Endothelial cell of umbilical vein (primary cell): Measurements from ENCODE around the gene ZNF831. TPM values are rescaled to one million over a fixed set of nuclear protein-coding genes. Genes with fewer than 3 reads are reported as not detected.

Source experiments
- BruUV-seq: library from RNA; stranded (reverse); fragments of 400-500 nt; replicated peaks from 2 replicates; lab custom pipeline; 2021; lab: Mats Ljungman, UMichigan
- CTCF ChIA-PET: fragments of 300-600, 350-600 bp; sonication (Branson Sonifier 250); formaldehyde crosslinking; loops from one replicate; lab custom pipeline; 2021; ENCODE audit warnings: antibody characterized with exemption, inconsistent platforms; lab: Charles Lee
- POLR2A ChIA-PET: fragments of 300-600, 350-600 bp; sonication (Branson Sonifier 250); formaldehyde crosslinking; loops from one replicate; lab custom pipeline; 2021; ENCODE audit warnings: antibody characterized with exemption, inconsistent platforms; lab: Charles Lee
- DNase-seq: peaks from one replicate; pipeline ENCODE4 v3.0.0-alpha.2; 2011; ENCODE audit warnings: low read depth, low spot score
- FAIRE-seq: peaks from 2 replicates; lab custom pipeline; 2011; peaks lifted over from hg19 to GRCh38; lab: Jason Lieb, UNC
- H2AFZ ChIP-seq: 2 replicates; pipeline ENCODE4 v1.6.0; 2012; ENCODE audit warnings: low read depth, low read length, control low read depth, inconsistent platforms
- H3K27ac ChIP-seq: 2 replicates; pipeline ENCODE4 v1.5.1; 2011; ENCODE audit warnings: low read depth, mild to moderate bottlenecking, control low read depth, low read length, moderate library complexity; ENCODE audit not compliant: insufficient read depth
- H3K27me3 ChIP-seq, 2 experiments: 2 replicates each; pipeline versions ENCODE4 v1.6.0 to v1.6.1; 2011; ENCODE audit warnings: low read length in 2 of 2, mixed read lengths in 1 of 2; ENCODE audit not compliant: control insufficient read depth in 2 of 2, insufficient read depth in 2 of 2
- H3K36me3 ChIP-seq, 2 experiments: 2 replicates in 1 of 2; 3 replicates in 1 of 2; pipeline ENCODE4 v1.5.1; 2011; ENCODE audit warnings: low read length in 2 of 2, mild to moderate bottlenecking in 1 of 2, moderate library complexity in 1 of 2; ENCODE audit not compliant: control insufficient read depth in 2 of 2, insufficient read depth in 2 of 2; ENCODE audit errors: extremely low read depth in 1 of 2
- H3K4me1 ChIP-seq: 3 replicates; pipeline ENCODE4 v1.5.1; 2011; ENCODE audit warnings: mild to moderate bottlenecking, low read length; ENCODE audit not compliant: control insufficient read depth, insufficient read depth; ENCODE audit errors: extremely low read depth
- H3K4me2 ChIP-seq: 2 replicates; pipeline ENCODE4 v1.6.1; 2011; ENCODE audit warnings: low read length, control low read depth, mixed read lengths; ENCODE audit not compliant: insufficient read depth
- H3K4me3 ChIP-seq, 3 experiments: fragments of 200-600 bp in 1 of 3; sonication (generic), shearing (Covaris generic) in 1 of 3; replicated peaks in 1 of 3; 2 replicates each; pipeline ENCODE4 v1.5.1; 2011 to 2016; ENCODE audit warnings: control low read depth in 3 of 3, low read length in 3 of 3, mild to moderate bottlenecking in 2 of 3, inconsistent platforms in 1 of 3, low read depth in 1 of 3, moderate library complexity in 1 of 3; ENCODE audit not compliant: insufficient read depth in 1 of 3
- H3K79me2 ChIP-seq: 2 replicates; pipeline ENCODE4 v1.6.0; 2012; ENCODE audit warnings: low read length, inconsistent platforms; ENCODE audit not compliant: control insufficient read depth, insufficient read depth
- H3K9ac ChIP-seq: replicated peaks from 2 replicates; pipeline ENCODE3; 2011; ENCODE audit warnings: low read length, control low read depth; ENCODE audit not compliant: insufficient read depth; ENCODE audit errors: extremely low read depth
- H3K9me1 ChIP-seq: replicated peaks from 3 replicates; pipeline ENCODE4 v1.6.0; 2011; ENCODE audit warnings: mild to moderate bottlenecking, low read length; ENCODE audit not compliant: control insufficient read depth, insufficient read depth; ENCODE audit errors: extremely low read depth
- H3K9me3 ChIP-seq: replicated peaks from 2 replicates; pipeline ENCODE4 v1.5.1; 2012; ENCODE audit warnings: low read length, inconsistent platforms; ENCODE audit not compliant: control insufficient read depth, insufficient read depth
- H4K20me1 ChIP-seq: replicated peaks from 2 replicates; pipeline ENCODE3; 2011; ENCODE audit warnings: mild to moderate bottlenecking, low read length; ENCODE audit not compliant: control insufficient read depth, insufficient read depth; ENCODE audit errors: extremely low read depth
- FOS ChIP-seq: IDR thresholded peaks from 2 replicates; pipeline ENCODE4 v1.6.1; 2011; ENCODE audit warnings: mild to moderate bottlenecking, low read length, moderate library complexity, borderline replicate concordance; ENCODE audit not compliant: insufficient read depth
- GATA2 ChIP-seq: IDR thresholded peaks from 2 replicates; pipeline ENCODE4 v1.7.0; 2011; ENCODE audit warnings: low read depth, mild to moderate bottlenecking, moderate library complexity, mixed read lengths, low read length; ENCODE audit not compliant: insufficient read length, insufficient read depth
- MAX ChIP-seq: IDR thresholded peaks from 2 replicates; pipeline ENCODE4 v1.6.1; 2011; ENCODE audit not compliant: insufficient read depth, insufficient read length
- MYC ChIP-seq: IDR thresholded peaks from one replicate; pipeline ENCODE4 v1.6.1; 2011; ENCODE audit warnings: mild to moderate bottlenecking, low read depth, low read length
- POLR2A ChIP-seq: IDR thresholded peaks from 2 replicates; pipeline ENCODE4 v1.6.1; 2012; ENCODE audit warnings: low read depth, mild to moderate bottlenecking, control low read depth, low read length
- POLR2AphosphoS5 ChIP-seq: IDR thresholded peaks from 2 replicates; pipeline ENCODE4 v1.6.1; 2012; ENCODE audit warnings: low read depth, mild to moderate bottlenecking, control low read depth, low read length, moderate library complexity; ENCODE audit not compliant: insufficient read depth
- dilution Hi-C: fragments of 300-500 bp; cut with MboI; formaldehyde crosslinking; loops from one replicate; pipeline ENCODE4 v1.15.0; 2019; ENCODE audit warnings: low sequenced_read_pairs; ENCODE audit not compliant: extremely low pct_ligation_motif_present
- intact Hi-C: fragments of 100-400 bp; cut with micrococcal nuclease; formaldehyde crosslinking; loops from one replicate; pipeline ENCODE4 v1.10.0; 2022
- polyA plus RNA-seq, 4 experiments: library from polyadenylated mRNA; depleted of rRNA in 3 of 4; stranded (reverse) in 3 of 4; unstranded in 1 of 4; fragments of >200 nt; gene quantifications; 2 replicates each; pipeline versions ENCODE4 v1.2.1 to v1.2.3, GENCODE V29; 2011 to 2012; ENCODE audit warnings: missing spikeins in 1 of 4
- total RNA-seq: library from RNA; stranded (reverse); gene quantifications from 2 replicates; pipeline ENCODE4 v1.2.3, GENCODE V29; 2021

Gene ZNF831
- total and polyA plus RNA-seq, 2 donors (not counting 3 experiments of a cell fraction or from before 2014, with no cell fraction given), result not detected

GRCh38 chr20:59210186-59210585 is 46.6 kb downstream of the ZNF831 start:
- dilution Hi-C loops (no loop called here), intact Hi-C loops (no loop called here)
- H2AFZ ChIP-seq, result no peak overlapping the region
- no peaks in the 10 kb centered on the region for H3K36me3 ChIP-seq
- no TSS peak for BruUV-seq
- H3K4me2 ChIP-seq, result no peak overlapping the region
- TF ChIP-seq GATA2 (no peak), MAX (no peak), FOS (no peak), POLR2A (no peak)
- DNase-seq, result no peak
- H4K20me1 ChIP-seq, result no peaks in the 10 kb centered on the region
- no peaks in the 10 kb centered on the region for H3K79me2 ChIP-seq
- no peaks in the 10 kb centered on the region for H3K4me1 ChIP-seq
- POLR2A ChIA-PET, result no interaction called here
- no peaks in the 10 kb centered on the region for H3K9me1 ChIP-seq
- no peak overlapping the region for H3K9ac ChIP-seq
- H3K27ac ChIP-seq, result no peak overlapping the region
- no peak for FAIRE-seq
- CTCF ChIA-PET, result interaction anchor here (2.1 kb wide), 1 partner anchor 12 kb away, joined by 9 read pairs; no protein-coding TSS in a partner anchor
- H3K9me3 ChIP-seq, result no peaks in the 10 kb centered on the region
- no peaks in the 10 kb centered on the region for H3K27me3 ChIP-seq
- H3K4me3 ChIP-seq, result no peak overlapping the region

- Histone ChIP-seq H3K9me1 (no peaks in the 10 kb centered on the region), H3K79me2 (no peaks in the 10 kb centered on the region), H3K27ac (no peak overlapping the region), H3K4me2 (no peak overlapping the region), H3K4me3 (no peak overlapping the region), H3K27me3 (no peaks in the 10 kb centered on the region), H4K20me1 (no peaks in the 10 kb centered on the region), H3K9ac (no peak overlapping the region), H2AFZ (no peak overlapping the region), H3K36me3 (no peaks in the 10 kb centered on the region), H3K4me1 (no peaks in the 10 kb centered on the region), H3K9me3 (no peaks in the 10 kb centered on the region)
- TF ChIP-seq POLR2A (no peak), MYC (no peak), MAX (no peak), POLR2AphosphoS5 (no peak)
- CTCF ChIA-PET, result interaction anchor here (2.1 kb wide), 1 partner anchor 11 kb away, joined by 9 read pairs; no protein-coding TSS in a partner anchor
- no TSS peak for BruUV-seq
- intact Hi-C loops, result no loop called here
- dilution Hi-C loops, result no loop called here
- DNase-seq (no peak), FAIRE-seq (no peak)
- POLR2A ChIA-PET, result no interaction called here
These were observed 47.7 kb downstream of the ZNF831 start for GRCh38 chr20:59211208-59211765.
